Measurements from ENCODE around the gene MIS12.

- no peak for TF ChIP-seq CTCF (conservative IDR thresholded peaks at IDR 0.05; ENCODE audit: low read length)
- no peak for TF ChIP-seq EZH2phosphoT487 (IDR thresholded peaks at IDR 0.05; ENCODE audit: borderline replicate concordance)
Measured at GRCh38 chr17:5526821-5527598, 40.6 kb downstream of the MIS12 start.

Data from Loucy (cell line).